IMR-90 (cell line): ENCODE data around the gene RAPGEF1. TPM values are rescaled to one million over a fixed set of nuclear protein-coding genes. Genes with fewer than 3 reads are reported as not detected.

Experiments used
- ATAC-seq: fragments of 200-7000 bp; cut with Tn5 transposase; 2 replicates; pipeline ENCODE4 v1.9.1; 2020; ENCODE audit warnings: low read depth, mild to moderate bottlenecking, moderate library complexity
- BruUV-seq: library from RNA; stranded (reverse); fragments of 400-500 nt; replicated peaks from 2 replicates; lab custom pipeline; 2021; lab: Mats Ljungman, UMichigan
- CTCF ChIA-PET: fragments of 300-600 bp; formaldehyde crosslinking; extraction: SDS; loops from one replicate; lab custom pipeline; 2021; ENCODE audit warnings: antibody characterized with exemption; lab: Yijun Ruan, JAX
- POLR2A ChIA-PET: fragments of 300-600 bp; sonication (Branson Sonifier 250); formaldehyde crosslinking; loops from one replicate; lab custom pipeline; 2022; ENCODE audit warnings: antibody characterized with exemption; ENCODE audit not compliant: unreplicated experiment; lab: Charles Lee
- DNase-seq: peaks from one replicate; pipeline ENCODE4 v3.0.0; 2013
- H2AFZ ChIP-seq: replicated peaks from 2 replicates; pipeline ENCODE3; 2013; ENCODE audit warnings: low read length, mild to moderate bottlenecking; ENCODE audit not compliant: poor library complexity
- H2AK5ac ChIP-seq: 2 replicates; pipeline ENCODE4 v1.6.1; 2013; ENCODE audit warnings: low read depth, low read length, inconsistent platforms
- H2AK9ac ChIP-seq: replicated peaks from 2 replicates; pipeline ENCODE3; 2013; ENCODE audit warnings: mild to moderate bottlenecking, low read depth, low read length, moderate library complexity; ENCODE audit not compliant: poor library complexity
- H2BK120ac ChIP-seq: 2 replicates; pipeline ENCODE4 v1.6.1; 2013; ENCODE audit warnings: low read depth, low read length, inconsistent platforms
- H2BK15ac ChIP-seq: 3 replicates; pipeline ENCODE4 v1.6.1; 2013; ENCODE audit warnings: low read depth, low read length, inconsistent platforms
- H2BK20ac ChIP-seq: 2 replicates; pipeline ENCODE4 v1.6.1; 2013; ENCODE audit warnings: low read depth, mild to moderate bottlenecking, inconsistent platforms, low read length, moderate library complexity
- H2BK5ac ChIP-seq: 2 replicates; pipeline ENCODE4 v1.6.1; 2013; ENCODE audit warnings: mild to moderate bottlenecking, low read depth, low read length, inconsistent platforms; ENCODE audit not compliant: poor library complexity, severe bottlenecking
- H3K14ac ChIP-seq: replicated peaks from 2 replicates; pipeline ENCODE4 v1.6.1; 2013; ENCODE audit warnings: low read depth, low read length, inconsistent platforms
- H3K18ac ChIP-seq: 2 replicates; pipeline ENCODE4 v1.6.1; 2013; ENCODE audit warnings: low read depth, low read length, control low read depth
- H3K23ac ChIP-seq: 2 replicates; pipeline ENCODE4 v1.6.1; 2013; ENCODE audit warnings: low read depth, low read length, inconsistent platforms
- H3K27ac ChIP-seq: 2 replicates; pipeline ENCODE4 v1.5.1; 2013; ENCODE audit warnings: mild to moderate bottlenecking, control low read depth, low read length; ENCODE audit not compliant: insufficient read depth
- H3K27me3 ChIP-seq: 2 replicates; pipeline ENCODE4 v1.6.1; 2013; ENCODE audit warnings: low read length; ENCODE audit not compliant: control insufficient read depth, insufficient read depth
- H3K36me3 ChIP-seq: 2 replicates; pipeline ENCODE4 v1.6.1; 2013; ENCODE audit warnings: low read length, mixed read lengths; ENCODE audit not compliant: control insufficient read depth, insufficient read depth
- H3K4ac ChIP-seq: 2 replicates; pipeline ENCODE4 v1.6.1; 2013; ENCODE audit warnings: low read depth, low read length, inconsistent platforms
- H3K4me1 ChIP-seq: 2 replicates; pipeline ENCODE4 v1.6.1; 2013; ENCODE audit warnings: low read length, mixed read lengths; ENCODE audit not compliant: control insufficient read depth, insufficient read depth
- H3K4me2 ChIP-seq: 2 replicates; pipeline ENCODE4 v1.6.1; 2013; ENCODE audit warnings: low read depth, mild to moderate bottlenecking, control low read depth, low read length, moderate library complexity
- H3K4me3 ChIP-seq: 2 replicates; pipeline ENCODE4 v1.5.1; 2013; ENCODE audit warnings: low read depth, mild to moderate bottlenecking, control low read depth, low read length, moderate library complexity; ENCODE audit not compliant: insufficient read depth
- H3K56ac ChIP-seq: 2 replicates; pipeline ENCODE4 v1.6.1; 2013; ENCODE audit warnings: low read length, inconsistent platforms; ENCODE audit not compliant: insufficient read depth; ENCODE audit errors: extremely low read depth
- H3K79me1 ChIP-seq, 2 experiments: 2 replicates each; pipeline ENCODE4 v1.6.1; 2013; ENCODE audit warnings: low read length in 2 of 2, inconsistent platforms in 1 of 2, low read depth in 1 of 2
- H3K9ac ChIP-seq: 2 replicates; pipeline ENCODE4 v1.6.1; 2013; ENCODE audit warnings: low read depth, low read length, control low read depth
- H3K9me1 ChIP-seq: 2 replicates; pipeline ENCODE4 v1.6.1; 2013; ENCODE audit warnings: low read length, inconsistent platforms; ENCODE audit not compliant: insufficient read depth
- H3K9me3 ChIP-seq: 2 replicates; pipeline ENCODE4 v1.6.1; 2013; ENCODE audit warnings: low read length; ENCODE audit not compliant: control insufficient read depth, insufficient read depth
- H4K20me1 ChIP-seq: 2 replicates; pipeline ENCODE4 v1.6.1; 2013; ENCODE audit warnings: low read length, inconsistent platforms; ENCODE audit not compliant: insufficient read depth
- H4K5ac ChIP-seq: 2 replicates; pipeline ENCODE4 v1.6.1; 2013; ENCODE audit warnings: mild to moderate bottlenecking, low read depth, low read length, control low read depth
- H4K8ac ChIP-seq, 2 experiments: 2 replicates each; pipeline ENCODE4 v1.6.1; 2013; ENCODE audit warnings: low read depth in 2 of 2, low read length in 2 of 2, control low read depth in 1 of 2, inconsistent platforms in 1 of 2
- H4K91ac ChIP-seq: 2 replicates; pipeline ENCODE4 v1.6.1; 2013; ENCODE audit warnings: low read depth, low read length, inconsistent platforms; ENCODE audit not compliant: insufficient read depth
- BHLHE40 ChIP-seq: fragments of 150-350 bp; IDR thresholded peaks from 2 replicates; pipeline ENCODE4 v1.6.1; 2016; ENCODE audit warnings: mild to moderate bottlenecking, low read depth, low read length
- CEBPB ChIP-seq: IDR thresholded peaks from 2 replicates; pipeline ENCODE4 v1.6.1; 2012; ENCODE audit warnings: low read depth, low read length, improper control_type of control experiment
- CHD1 ChIP-seq: IDR thresholded peaks from 2 replicates; pipeline ENCODE4 v1.6.1; 2012; ENCODE audit warnings: low read depth, low read length, improper control_type of control experiment
- FOS ChIP-seq: fragments of 150-350 bp; IDR thresholded peaks from 2 replicates; pipeline ENCODE4 v1.6.1; 2016; ENCODE audit warnings: low read depth, low read length
- MAZ ChIP-seq: IDR thresholded peaks from 2 replicates; pipeline ENCODE4 v1.6.1; 2012; ENCODE audit warnings: low read depth, mild to moderate bottlenecking, low read length, improper control_type of control experiment, moderate library complexity, borderline replicate concordance
- MXI1 ChIP-seq: IDR thresholded peaks from 2 replicates; pipeline ENCODE4 v1.6.1; 2012; ENCODE audit warnings: low read depth, mild to moderate bottlenecking, low read length, moderate library complexity, borderline replicate concordance
- POLR2A ChIP-seq: IDR thresholded peaks from 2 replicates; pipeline ENCODE4 v1.6.1; 2012; ENCODE audit warnings: mild to moderate bottlenecking, low read depth, low read length
- RAD21 ChIP-seq: IDR thresholded peaks from 2 replicates; pipeline ENCODE4 v1.6.1; 2012; ENCODE audit warnings: low read length, improper control_type of control experiment
- RCOR1 ChIP-seq: IDR thresholded peaks from 2 replicates; pipeline ENCODE4 v1.6.1; 2012; ENCODE audit warnings: mild to moderate bottlenecking, low read length, improper control_type of control experiment; ENCODE audit not compliant: insufficient replicate concordance
- RFX5 ChIP-seq: IDR thresholded peaks from 2 replicates; pipeline ENCODE4 v1.8.0; 2012; ENCODE audit warnings: low read depth, mild to moderate bottlenecking, low read length, moderate library complexity
- SMC3 ChIP-seq: fragments of 150-350 bp; IDR thresholded peaks from 2 replicates; pipeline ENCODE4 v1.6.1; 2016; ENCODE audit warnings: low read depth, mild to moderate bottlenecking, antibody characterized with exemption, low read length, moderate library complexity
- WGBS, 2 experiments: methylation state at CpG; one replicate each; pipeline versions ENCODE4 v1.1.5 to v1.1.7; 2013; ENCODE audit warnings: missing lambda C conversion rate in 2 of 2; ENCODE audit not compliant: insufficient read length in 1 of 2; ENCODE audit errors: extremely low coverage in 2 of 2; 5-methylcytosine and 5-hydroxymethylcytosine counted together
- dilution Hi-C: fragments of 300-500 bp; cut with HindIII; formaldehyde crosslinking; loops from one replicate; pipeline ENCODE4 v1.14.3; 2018; ENCODE audit warnings: low sequenced_read_pairs; ENCODE audit not compliant: unreplicated experiment
- in situ Hi-C: fragments of 300-500 bp; cut with MboI; formaldehyde crosslinking; loops from 3 replicates; pipeline ENCODE4 v1.14.3; 2019; ENCODE audit warnings: low sequenced_read_pairs, inconsistent platforms, mixed read lengths
- intact Hi-C: fragments of 100-400 bp; cut with micrococcal nuclease; formaldehyde crosslinking; loops from 2 replicates; pipeline ENCODE4 v1.10.0; 2022
- polyA plus RNA-seq, 3 experiments: library from polyadenylated mRNA; depleted of rRNA; stranded (reverse); fragments of >200 nt; gene quantifications; 2 replicates each; pipeline ENCODE4 v1.2.3, GENCODE V29; 2012; ENCODE audit warnings: low replicate concordance in 1 of 3
- total RNA-seq: library from RNA; depleted of rRNA; stranded (reverse); fragments of >200 nt; gene quantifications from 2 replicates; pipeline ENCODE4 v1.2.3, GENCODE V29; 2012
- TF ChIP-seq, protein P1 (sequence below): fragments of 150-350 bp; IDR thresholded peaks from 2 replicates; pipeline ENCODE4 v1.6.1; 2016; ENCODE audit warnings: low read depth, mild to moderate bottlenecking, low read length, moderate library complexity, borderline replicate concordance
- TF ChIP-seq, protein P2 (sequence below): fragments of 150-350 bp; IDR thresholded peaks from 2 replicates; pipeline ENCODE4 v1.6.1; 2017; ENCODE audit warnings: mild to moderate bottlenecking, antibody characterized with exemption, low read length, low read depth
- TF ChIP-seq, protein P3 (sequence below): conservative IDR thresholded peaks from 2 replicates; pipeline ENCODE4 v1.5.1; 2012; ENCODE audit warnings: mild to moderate bottlenecking, low read depth, low read length, improper control_type of control experiment

Gene RAPGEF1
- total and polyA plus RNA-seq, 2 of the 4 experiments (the other 2 are of a cell fraction) = 13.1 to 22.3 TPM

DNA sequence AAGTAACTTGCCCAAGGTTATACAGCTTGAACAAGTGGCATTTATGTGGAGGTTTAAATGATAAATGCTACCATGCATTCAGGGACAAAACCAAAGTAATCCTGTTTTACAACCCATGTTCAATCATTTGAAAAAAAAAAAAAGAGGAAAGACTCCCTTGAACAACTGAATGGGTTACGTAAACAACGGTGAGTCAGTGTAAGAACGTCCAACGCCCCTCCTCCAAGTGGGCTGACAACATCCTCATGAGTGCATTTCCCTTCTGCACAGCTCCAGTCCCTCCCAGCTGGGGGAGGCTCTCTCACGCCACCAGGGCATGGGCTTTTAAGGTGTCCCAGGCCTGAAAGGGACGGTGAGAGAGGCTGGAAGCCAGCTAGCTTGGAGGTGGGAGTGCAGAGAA is 104.6 kb downstream of the RAPGEF1 start:
- H2BK20ac ChIP-seq = peak overlapping the region; percentile 93
- DNase-seq (peak; percentile 99), ATAC-seq (peak; percentile 100)
- H3K56ac ChIP-seq = no peak overlapping the region
- peak overlapping the region; percentile 74 for H4K91ac ChIP-seq
- no peak overlapping the region for H3K4me2 ChIP-seq
- peaks cover 18% of the 10 kb centered on the region for H3K9me1 ChIP-seq
- H3K4ac ChIP-seq = peak overlapping the region; percentile 84
- ChIA-PET POLR2A (no interaction called here), CTCF (interaction anchor here (0.7 kb wide), 1 partner anchor 639 kb away, joined by 4 read pairs; no protein-coding TSS in a partner anchor)
- H2BK120ac ChIP-seq = peak overlapping the region; percentile 84
- TF ChIP-seq, protein P1, sequence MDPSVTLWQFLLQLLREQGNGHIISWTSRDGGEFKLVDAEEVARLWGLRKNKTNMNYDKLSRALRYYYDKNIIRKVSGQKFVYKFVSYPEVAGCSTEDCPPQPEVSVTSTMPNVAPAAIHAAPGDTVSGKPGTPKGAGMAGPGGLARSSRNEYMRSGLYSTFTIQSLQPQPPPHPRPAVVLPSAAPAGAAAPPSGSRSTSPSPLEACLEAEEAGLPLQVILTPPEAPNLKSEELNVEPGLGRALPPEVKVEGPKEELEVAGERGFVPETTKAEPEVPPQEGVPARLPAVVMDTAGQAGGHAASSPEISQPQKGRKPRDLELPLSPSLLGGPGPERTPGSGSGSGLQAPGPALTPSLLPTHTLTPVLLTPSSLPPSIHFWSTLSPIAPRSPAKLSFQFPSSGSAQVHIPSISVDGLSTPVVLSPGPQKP = no peak
- TF ChIP-seq BHLHE40 (peak; percentile 32; the same call in 1 of the 2 replicates), MAZ (peak; percentile 85), RCOR1 (no peak), SMC3 (peak; percentile 22; the same call in 1 of the 2 replicates), FOS (peak; percentile 92), POLR2A (0 out of 2 replicates have a peak, but pooled peaks have one; percentile 38), CHD1 (no peak), CEBPB (peak; percentile 91), RAD21 (peak; percentile 44), RFX5 (no peak), MXI1 (0 out of 2 replicates have a peak, but pooled peaks have one; percentile 20)
- TF ChIP-seq, protein P2, sequence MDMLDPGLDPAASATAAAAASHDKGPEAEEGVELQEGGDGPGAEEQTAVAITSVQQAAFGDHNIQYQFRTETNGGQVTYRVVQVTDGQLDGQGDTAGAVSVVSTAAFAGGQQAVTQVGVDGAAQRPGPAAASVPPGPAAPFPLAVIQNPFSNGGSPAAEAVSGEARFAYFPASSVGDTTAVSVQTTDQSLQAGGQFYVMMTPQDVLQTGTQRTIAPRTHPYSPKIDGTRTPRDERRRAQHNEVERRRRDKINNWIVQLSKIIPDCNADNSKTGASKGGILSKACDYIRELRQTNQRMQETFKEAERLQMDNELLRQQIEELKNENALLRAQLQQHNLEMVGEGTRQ = no peak
- TF ChIP-seq, protein P3, sequence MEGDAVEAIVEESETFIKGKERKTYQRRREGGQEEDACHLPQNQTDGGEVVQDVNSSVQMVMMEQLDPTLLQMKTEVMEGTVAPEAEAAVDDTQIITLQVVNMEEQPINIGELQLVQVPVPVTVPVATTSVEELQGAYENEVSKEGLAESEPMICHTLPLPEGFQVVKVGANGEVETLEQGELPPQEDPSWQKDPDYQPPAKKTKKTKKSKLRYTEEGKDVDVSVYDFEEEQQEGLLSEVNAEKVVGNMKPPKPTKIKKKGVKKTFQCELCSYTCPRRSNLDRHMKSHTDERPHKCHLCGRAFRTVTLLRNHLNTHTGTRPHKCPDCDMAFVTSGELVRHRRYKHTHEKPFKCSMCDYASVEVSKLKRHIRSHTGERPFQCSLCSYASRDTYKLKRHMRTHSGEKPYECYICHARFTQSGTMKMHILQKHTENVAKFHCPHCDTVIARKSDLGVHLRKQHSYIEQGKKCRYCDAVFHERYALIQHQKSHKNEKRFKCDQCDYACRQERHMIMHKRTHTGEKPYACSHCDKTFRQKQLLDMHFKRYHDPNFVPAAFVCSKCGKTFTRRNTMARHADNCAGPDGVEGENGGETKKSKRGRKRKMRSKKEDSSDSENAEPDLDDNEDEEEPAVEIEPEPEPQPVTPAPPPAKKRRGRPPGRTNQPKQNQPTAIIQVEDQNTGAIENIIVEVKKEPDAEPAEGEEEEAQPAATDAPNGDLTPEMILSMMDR = 0 out of 2 replicates have a peak, but pooled peaks have one; percentile 10
- no peaks in the 10 kb centered on the region for H3K27me3 ChIP-seq
- no CpG with 5 or more reads among the region's 6 CpGs for WGBS, 2 experiments
- BruUV-seq = no TSS peak
- dilution Hi-C loops (no loop called here), intact Hi-C loops (loop anchor here (2.0 kb wide), 1 partner anchor 26 kb away; no protein-coding TSS in a partner anchor), in situ Hi-C loops (no loop called here)
- no peaks in the 10 kb centered on the region for H3K9me3 ChIP-seq
- H3K27ac ChIP-seq = peak overlapping the region; percentile 22
- H4K8ac ChIP-seq = peak overlapping the region in 1 of 2 experiments; percentile 62; a peak in 2 of 4 replicates
- peaks cover 9% of the 10 kb centered on the region for H3K4me1 ChIP-seq
- no peak overlapping the region for H3K4me3 ChIP-seq
- no peak overlapping the region for H4K5ac ChIP-seq
- no peak overlapping the region for H3K23ac ChIP-seq
- no peaks in the 10 kb centered on the region for H4K20me1 ChIP-seq
- no peak overlapping the region for H3K9ac ChIP-seq
- H2AK9ac ChIP-seq = peak overlapping the region; percentile 83
- peak overlapping the region; percentile 98 for H2AK5ac ChIP-seq
- H3K18ac ChIP-seq = no peak overlapping the region
- peak overlapping the region; percentile 73 for H2BK5ac ChIP-seq
- H2AFZ ChIP-seq = peak overlapping the region; percentile 80
- H3K79me1 ChIP-seq = peaks cover 5 to 22% of the 10 kb centered on the region in 2 experiments; a peak in 3 of 4 replicates
- H3K36me3 ChIP-seq = peaks cover 8% of the 10 kb centered on the region
- peak overlapping the region; percentile 54 for H3K14ac ChIP-seq
- H2BK15ac ChIP-seq = peak overlapping the region; percentile 94; the same call in 2 of the 3 replicates
